Stimulated activated naive CD4-positive, alpha-beta T cell treated with Interleukin-2 at 50 U/mL for 16 hours (primary cell): ENCODE measurements around the gene PWWP2B.
"Not testable (repeated sequence)": the region's sequence is repeated elsewhere in the genome, so short reads cannot be mapped to it uniquely, and the experiment has no call there.

ENCODE experiments used
- DNase-seq: peaks from one replicate; lab custom pipeline; 2025; lab: John Stamatoyannopoulos, UW

The PWWP2B gene

DNA sequence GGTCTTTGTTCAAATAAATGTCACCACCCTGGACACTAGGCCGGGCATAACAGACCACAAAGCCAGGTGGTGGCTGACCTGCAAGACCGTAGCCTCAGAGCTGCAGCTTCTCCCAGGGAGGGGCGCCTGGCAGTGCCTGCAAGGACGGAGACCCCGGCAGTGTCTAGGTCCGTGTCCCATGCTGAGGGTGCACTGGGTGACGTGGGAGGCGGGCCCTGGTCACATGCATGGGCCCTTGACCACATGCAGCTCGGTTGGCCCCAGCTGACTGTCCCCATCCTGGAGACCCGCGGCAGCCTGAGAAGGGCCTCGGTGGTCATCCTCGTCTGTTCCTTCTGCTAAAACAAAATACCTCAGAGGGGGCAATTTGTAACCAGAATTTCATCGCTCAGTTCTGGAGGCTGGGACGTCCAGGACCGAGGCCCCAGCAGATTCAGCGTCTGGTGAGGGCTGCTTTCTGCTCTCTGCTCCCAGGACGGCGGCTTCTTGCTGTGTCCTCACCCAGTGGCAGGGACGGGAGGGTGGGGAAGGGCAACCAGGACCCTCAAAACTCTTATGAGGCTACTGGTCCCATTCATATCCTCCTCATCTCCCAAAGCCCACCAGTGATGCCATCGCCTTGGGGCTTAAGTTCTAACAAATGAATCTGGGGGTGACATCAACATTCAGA, 36.8 kb downstream of the PWWP2B start:
- no peak for DNase-seq

GRCh38 chr10:132434405-132435005, 37.5 kb downstream of the PWWP2B start:
- peak; percentile 52 for DNase-seq

- DNase-seq = not testable (repeated sequence)
Observed at GRCh38 chr10:132435320-132435719, 38.3 kb downstream of the PWWP2B start.

DNA sequence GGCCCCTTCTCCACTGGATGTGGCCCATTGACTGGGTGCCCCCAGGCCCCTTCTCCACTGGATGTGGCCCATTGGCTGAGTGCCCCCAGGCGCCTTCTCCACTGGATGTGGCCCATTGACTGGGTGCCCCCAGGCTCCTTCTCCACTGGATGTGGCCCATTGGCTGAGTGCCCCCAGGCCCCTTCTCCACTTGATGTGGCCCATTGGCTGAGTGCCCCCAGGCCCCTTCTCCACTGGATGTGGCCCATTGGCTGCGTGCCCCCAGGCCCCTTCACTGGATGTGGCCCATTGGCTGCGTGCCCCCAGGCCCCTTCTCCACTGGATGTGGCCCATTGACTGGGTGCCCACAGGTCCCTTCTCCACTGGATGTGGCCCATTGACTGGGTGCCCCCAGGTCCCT, 39.1 kb downstream of the PWWP2B start:
- DNase-seq = not testable (repeated sequence)

DNA sequence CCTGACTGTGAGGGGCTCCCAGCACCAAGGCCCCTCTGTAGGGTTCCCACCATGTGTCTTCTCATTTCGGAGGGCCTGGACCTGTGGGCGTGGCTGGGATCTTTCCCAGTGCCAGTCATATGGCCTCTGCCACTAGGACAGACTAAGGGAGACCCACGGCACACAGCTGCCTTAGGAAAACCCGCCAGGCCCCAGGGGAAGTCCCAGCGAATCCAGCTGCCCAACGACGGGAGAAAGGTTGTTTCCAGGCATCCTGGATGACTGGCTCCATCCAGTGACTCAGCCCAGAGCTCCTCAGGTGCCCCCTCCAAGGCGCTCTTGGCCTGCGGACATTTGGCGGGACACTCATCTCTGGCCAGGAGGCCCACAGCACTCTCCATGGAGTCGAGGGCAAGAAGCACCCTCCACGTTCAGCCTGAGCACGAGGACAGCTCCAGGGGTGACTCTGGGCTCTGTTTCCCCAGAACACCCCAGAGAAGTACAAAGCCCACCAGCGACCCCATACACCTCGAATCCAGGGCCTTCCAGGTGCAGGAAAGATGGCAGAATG, 39.9 kb downstream of the PWWP2B start:
- no peak for DNase-seq

DNA sequence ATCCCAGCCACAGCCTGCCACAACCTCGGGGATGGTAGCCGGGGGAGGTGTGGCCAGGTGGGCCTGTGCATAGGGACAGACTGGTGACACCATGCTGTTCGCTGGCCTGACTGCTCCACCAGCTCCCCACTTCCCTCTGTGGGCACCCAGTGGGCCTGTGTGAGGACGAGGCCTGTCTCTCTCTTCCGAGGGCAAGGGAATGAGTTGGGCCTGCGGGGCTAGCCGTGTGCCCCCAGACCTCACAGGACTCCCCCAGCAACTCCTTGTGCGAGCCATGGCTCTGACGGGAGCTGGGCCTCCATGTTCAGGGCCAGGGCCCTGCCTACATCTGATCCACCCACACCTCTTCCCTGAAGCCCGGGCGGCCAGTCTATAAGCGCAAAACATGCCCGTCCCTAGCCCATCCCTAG, 40.5 kb downstream of the PWWP2B start:
- DNase-seq = no peak

DNA sequence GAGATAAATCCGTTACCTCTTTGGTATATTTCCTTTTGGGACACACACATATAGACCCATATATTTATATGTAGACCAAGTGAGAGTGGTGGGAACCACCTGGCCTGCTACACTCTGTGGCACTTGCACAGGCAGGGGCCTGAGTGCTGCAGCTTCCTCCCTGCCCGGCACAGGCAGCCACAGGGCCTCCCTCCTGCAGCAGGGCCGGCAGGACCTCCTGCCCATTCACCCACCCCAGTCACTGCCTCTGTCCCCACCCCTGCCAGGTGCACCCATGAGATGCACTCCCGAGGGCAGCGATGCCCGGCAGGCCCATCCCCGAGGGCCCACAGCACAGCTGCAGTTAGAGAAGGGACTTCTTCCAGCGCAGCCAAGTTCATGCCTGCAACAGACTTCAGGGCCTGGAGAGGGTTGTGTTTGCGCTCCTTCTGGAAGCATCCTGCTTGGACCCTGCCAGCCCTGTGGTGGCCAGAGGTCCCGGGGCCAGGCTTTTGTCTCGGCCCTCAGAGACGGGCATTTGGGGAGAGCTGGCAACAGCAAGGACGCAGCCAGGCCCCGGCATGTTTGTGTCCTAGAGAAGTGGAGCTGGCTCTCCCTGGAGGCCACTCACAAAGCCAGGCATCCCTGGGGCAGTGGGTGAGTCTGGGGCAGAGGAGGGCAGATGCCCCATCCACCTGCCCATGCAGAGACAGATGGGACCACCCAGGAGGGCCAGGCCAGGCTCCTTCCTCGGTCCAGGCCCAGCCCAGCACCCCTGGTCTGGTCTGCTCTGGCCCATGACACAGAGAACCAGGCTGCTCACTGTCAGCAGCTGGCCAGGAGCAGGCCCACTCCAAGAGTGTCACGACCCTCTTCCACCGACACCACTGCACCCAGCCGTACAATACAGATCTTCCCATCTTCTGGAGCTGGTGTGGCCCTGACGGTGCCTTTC, 41.4 kb downstream of the PWWP2B start:
- DNase-seq = no peak

DNA sequence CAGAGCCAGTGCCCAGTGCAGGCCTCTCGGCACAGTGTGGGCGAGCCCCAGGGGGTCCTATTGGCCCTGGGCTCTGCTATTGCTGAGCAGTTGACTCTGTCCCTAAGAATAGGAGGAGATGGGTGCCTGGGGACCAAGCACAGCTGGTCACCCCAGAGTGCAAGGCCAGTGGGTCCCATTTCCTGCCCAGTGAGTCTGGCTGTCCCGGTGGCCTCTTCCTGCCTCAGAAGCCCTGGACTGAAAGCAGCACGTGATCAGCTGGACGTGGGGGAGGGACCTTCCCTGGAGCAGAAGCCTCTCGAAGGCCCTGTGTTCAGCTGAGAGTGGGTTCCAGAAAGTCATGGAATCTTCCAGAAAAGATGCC, 42.0 kb downstream of the PWWP2B start:
- no peak for DNase-seq

DNA sequence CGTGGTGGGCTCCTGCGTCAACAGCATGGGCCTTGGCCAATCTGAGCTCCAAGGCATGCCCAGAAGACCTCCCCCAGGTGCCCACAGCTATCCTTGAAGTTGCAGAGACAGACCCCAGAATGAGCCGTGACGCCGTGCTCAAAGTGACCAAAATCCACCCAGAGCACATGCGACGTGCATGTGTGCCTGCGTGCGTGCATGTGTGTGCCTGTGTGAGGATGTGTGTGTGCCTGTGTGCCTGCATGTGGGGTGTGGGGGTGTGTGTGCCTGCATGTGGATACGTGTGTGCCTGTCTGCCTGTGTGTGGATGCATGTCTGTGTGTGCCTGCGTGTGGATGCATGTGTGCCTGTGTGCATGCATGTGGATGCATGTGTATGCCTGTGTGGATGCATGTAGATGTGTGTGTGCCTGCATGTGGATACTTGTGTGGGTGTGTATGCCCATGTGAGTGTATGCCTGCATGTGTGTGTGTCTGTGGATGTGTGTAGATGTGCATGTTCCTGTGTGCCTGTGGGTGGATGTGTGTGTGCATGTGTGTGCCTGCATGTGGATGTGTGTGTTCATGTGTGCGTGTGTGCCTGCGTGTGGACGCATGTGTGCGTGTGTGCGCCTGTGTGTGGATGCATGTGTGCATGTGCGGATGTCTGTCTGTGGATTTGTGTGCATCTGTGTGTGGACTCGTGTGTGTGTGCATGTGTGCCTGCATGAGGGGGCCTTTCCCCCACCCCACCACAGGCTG, 42.6 kb downstream of the PWWP2B start:
- no peak for DNase-seq

DNA sequence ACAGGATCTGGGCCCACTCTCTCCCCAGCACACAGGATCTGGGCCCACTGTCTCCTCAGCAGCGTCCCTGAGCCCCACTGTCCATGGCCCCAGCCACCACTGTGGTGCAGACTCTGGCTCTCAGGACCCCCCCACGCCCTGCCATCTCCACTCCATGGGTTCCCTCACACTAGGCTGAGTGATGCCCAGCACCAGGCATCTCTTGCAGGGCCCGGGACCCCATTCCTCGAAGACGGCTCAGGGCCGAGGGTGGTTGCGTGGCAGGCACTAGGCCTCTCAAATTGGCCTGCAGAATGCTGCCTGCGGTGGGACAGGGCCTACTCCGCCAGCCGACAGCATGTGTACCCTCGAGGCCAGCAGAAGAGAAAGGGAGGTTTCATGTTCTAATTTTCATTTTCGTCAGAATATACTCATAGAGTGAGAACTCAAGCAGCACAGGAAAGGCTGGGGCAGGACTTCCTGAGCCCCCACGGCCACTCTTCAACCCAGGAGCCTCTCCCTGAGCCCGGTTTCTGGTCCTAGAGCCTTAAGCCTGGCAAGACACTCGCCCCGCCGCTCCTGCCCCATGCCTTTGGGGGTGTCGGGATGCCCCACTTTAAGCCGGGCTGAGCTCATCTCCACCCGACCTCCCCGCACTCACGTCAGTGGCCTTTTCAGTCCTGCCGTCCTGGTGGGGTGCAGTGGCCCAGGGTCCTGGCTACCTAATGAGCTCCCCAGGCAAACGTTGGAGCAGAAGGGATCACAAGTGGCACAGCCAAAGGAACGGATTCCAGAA, 44.0 kb downstream of the PWWP2B start:
- DNase-seq = no peak

GRCh38 chr10:132441818-132442524, 45.0 kb downstream of the PWWP2B start:
- no peak for DNase-seq

DNA sequence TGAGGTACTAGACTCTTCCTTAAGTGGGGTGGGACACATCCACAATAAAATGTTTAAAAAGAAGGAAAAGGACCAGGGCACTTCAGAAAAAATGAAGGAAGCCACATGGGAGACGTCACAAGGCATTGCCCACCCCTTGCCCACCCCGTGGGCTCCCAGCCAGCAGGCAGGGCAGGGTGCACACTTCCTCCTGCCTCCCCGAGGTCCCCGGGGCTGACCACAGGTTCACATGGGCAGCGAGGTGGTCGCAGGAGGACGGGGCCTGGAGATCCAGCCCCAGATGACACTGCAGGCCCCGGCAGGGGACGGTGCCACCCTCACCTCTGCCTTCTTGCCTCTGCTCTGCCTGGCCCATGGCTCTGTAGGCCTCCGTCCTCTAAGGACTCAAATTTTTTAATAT, 45.6 kb downstream of the PWWP2B start:
- no peak for DNase-seq

DNA sequence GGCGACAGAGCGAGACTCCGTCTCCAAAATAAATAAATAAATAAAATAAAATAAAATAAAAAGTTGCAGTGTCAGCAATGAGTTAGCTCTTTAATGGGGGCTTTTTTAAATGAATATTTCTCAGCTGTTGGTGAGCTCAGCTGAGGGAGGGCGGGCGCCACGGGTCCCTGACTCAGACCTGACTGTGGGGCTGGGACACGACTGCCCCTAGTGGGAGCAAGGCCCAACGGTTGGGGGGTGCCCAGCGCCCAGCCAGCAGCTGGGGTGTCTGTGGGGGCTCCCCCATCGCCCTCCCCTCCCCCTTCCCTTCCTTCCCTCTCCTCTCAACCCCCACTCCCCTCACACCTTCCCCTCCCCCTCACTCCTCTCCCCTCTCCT, 46.6 kb downstream of the PWWP2B start:
- peak; percentile 64 for DNase-seq

- no peak for DNase-seq
Observed at GRCh38 chr10:132443983-132444876, 47.2 kb downstream of the PWWP2B start.

DNA sequence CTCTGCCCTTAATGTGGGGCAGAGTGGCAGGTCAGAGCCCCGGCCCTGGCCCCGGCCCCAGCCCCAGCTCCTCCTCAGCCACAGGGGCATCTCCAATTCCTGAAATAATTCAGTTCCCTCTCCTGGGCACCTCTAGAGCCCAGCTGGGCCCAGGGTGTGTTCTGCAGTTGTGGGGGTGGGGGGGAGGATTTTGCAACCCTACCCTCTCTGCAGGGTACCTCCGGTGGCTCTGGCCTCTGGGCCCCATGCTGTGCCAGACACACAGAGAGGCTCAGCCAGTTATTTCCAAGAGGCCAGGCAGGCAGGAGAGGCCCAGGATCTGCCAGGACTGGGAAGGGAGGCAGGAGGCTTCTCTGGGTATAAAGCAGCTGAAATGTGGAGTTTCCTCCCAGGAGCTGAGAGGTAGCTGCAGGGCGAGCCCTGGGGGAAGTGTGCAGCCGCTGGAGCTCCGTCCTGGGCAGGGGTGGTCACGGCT, 47.9 kb downstream of the PWWP2B start:
- DNase-seq = no peak

DNA sequence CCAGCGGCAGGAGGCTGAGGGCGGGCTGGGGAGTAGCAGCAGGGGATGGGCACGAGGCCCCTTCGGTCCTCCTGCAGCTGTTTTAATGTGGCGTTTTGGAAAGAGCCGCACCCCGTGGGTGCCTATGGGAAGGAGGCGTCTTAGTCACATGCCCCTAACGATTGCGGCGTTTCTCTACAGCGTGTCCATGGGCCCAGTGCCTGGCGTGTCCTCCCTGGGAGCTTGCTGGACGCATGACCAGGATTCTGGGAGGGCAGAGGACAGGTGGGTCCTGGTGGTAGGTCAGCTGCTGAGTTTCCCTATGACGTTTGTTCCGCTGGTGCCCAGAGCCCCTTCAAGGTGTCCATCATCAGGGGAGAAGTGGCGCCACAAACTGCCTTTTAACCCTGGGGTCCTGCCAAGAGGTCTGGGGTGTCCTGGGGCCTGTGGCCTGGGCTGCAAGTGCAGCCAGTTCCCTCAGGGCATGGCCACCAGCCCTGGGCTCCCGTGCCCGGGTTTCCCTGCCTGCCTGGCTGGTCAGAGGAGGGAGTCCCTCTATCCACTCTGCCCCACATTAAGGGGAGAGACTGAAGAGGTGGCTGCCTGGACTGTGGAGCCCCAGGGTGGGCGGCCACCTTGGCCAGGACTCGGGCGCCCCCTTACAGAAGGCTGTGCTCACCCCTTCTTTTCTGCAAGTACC, 48.7 kb downstream of the PWWP2B start:
- no peak for DNase-seq

DNA sequence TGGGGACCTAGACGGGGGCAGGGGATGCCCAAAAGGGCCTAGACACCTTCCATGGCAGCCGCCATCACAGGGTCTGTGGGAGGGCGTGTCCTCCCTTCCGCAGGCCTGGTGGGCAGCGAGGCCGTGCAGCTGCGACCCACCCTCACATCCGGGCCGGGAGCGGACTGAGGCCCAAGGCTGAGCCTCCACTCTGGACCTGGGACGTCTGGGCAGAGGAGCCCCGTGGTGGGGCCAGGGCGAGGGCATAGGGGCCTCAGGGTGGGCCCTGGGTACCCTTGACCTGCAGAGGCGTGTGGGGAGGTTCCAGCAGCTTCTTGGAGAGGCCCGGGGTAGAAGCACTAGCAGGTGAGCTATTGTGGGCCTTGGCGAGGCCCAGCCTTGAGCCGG, 49.2 kb downstream of the PWWP2B start:
- DNase-seq = no peak

DNA sequence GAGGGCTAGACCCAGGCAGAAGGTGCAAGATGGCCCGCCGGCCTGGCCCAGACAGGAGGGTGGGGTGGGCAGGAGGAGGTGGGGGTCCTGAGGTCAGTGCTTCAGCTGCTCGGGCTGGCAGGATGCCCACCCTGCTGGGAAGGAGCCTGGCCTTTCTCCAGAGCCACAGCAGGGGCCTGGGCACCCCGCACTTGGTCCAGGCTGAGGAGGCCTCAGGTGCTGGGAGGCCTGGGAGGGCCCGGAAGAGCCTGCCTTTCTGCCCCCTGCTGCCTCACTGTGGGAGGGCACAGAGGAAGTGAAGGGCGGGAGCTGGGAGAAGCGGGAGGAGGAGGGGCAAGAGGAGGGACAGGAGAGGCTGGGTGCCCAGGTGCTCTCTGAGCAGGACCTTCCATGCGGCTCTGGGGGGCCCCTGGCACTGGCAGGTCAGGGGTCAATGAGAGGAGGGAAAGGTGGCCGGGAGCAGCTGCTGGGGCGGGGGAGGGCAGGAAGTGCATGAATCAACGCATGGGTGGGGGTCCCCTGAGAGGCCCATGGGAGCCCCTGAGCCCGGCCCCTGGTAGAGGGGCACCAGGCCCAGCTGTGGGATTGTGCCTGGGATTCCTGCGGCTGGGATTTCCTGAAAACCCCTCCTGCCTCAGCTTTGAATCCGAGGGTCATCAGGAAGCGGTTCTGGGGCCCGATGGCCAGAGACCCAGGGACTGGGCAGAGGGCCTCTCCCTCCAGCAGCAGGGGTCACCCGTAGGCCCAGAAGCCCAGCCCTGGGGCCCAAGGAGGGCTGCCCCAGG, 49.9 kb downstream of the PWWP2B start:
- DNase-seq = peak; percentile 57
